ENCODE measurements around the gene DCST2.

Gene DCST2

DNA sequence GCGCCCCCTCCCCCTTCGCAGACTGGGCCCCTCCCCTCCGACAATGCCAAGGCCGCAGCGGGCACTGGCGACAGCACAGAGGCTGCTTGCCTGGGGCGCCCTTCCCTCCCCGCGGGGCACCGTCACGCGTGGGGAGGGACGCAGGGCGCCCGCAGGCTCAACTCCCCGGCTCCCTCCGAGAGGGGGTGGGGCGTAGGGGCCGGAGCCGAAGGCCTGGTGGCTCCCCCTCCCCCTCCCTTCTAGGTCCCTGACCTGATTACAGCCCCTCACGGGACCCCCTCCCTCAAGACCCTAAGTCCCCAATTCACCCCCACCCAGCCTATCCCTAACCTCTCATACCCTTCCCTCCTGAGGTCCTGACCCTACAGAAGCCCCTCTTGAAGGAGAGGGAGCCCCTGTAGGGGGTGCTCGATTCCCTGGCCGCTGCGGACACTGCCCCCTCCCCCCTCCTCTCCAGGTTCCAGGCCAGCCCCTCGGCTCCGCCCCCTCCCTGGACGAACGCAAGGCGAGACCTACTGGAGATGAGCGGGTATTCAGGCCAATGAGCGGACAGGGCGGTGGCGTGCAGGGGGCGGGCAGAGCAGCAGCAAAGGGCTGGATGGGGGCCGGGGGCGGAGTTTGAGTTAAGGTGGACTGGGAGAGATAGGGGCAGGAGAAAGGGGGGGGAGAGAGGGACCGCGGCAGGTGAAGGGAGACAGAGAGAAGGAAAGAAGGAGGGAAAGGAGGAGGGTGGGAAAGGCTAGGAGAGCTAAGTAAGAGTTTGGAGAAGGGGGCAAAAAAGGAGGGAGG, 31.7 kb downstream of the DCST2 start:
- TF ChIP-seq GATA3 (IDR thresholded peaks at IDR 0.05; ENCODE audit: low read depth, low read length) (no peak), GATA2 (IDR thresholded peaks at IDR 0.05; ENCODE audit: low read depth, low read length) (no peak)

DNA sequence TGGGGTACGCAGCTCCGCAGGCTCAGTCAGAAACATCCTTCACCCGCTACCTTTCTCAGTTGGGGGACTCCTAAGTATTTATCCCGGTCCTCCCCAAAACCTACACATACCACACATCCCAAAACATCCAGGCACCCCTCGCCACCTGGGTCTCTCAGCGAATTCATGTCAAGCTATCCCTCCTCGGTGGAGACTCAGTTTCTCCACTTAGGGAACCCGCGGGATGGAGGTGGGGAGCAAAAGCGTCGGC, 32.2 kb downstream of the DCST2 start:
- TF ChIP-seq GATA3 (IDR thresholded peaks at IDR 0.05; ENCODE audit: low read depth, low read length) (no peak), GATA2 (IDR thresholded peaks at IDR 0.05; ENCODE audit: low read depth, low read length) (no peak)

DNA sequence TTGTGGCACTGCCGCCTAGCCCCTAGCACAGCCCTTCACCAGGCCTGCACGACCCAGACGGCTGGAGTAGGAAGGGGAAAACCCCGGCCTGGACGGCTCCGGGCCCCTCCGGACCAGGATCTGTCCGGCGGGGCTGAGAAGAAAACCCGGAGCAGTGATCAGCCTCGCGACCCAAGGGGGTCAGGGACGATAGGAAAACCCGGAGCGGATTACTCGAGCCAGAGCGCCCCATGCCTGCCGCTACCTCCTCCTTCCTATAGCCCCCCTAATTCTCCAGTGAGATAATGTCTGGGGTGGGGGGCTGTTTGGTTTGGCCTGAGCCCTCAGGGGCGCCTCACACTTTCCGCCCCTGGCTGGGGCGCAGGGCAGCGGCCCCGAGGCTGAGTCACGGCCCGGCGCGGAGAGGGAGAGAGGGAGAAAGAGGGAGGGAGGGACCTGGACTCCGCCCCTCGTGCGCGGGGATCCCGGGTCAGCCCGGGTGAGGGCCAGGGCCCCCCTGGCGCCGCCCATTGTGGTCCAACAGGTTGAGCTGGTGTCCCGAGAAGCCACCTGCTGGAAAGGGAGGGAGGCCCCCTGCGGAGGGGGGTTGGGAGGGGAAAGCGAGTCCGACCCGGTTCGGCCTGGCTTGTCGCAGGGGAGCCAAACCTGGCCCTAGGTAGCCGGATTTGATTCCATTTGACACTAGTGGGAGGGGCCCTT, 32.7 kb downstream of the DCST2 start:
- TF ChIP-seq GATA3 (IDR thresholded peaks at IDR 0.05; ENCODE audit: low read depth, low read length) (no peak), GATA2 (IDR thresholded peaks at IDR 0.05; ENCODE audit: low read depth, low read length) (0 out of 2 replicates have a peak, but pooled peaks have one; percentile 24)

DNA sequence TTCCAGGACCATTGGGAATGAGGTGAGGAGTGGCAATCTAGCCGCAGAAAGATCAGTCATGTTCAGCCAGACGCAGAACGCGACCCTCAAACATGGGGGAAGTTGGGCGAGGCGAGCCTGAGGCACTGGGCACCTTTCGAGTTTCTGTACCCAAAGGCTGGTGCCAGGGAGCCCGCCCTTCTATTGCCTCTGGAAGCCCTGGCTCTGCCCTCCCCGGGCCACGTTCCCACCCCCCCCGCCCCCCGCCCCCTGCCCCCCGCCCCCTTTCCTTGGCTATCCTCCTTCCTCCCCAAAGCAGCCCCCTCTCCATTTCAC, 33.2 kb downstream of the DCST2 start:
- TF ChIP-seq GATA2 (IDR thresholded peaks at IDR 0.05; ENCODE audit: low read depth, low read length) (no peak), GATA3 (IDR thresholded peaks at IDR 0.05; ENCODE audit: low read depth, low read length) (no peak)

DNA sequence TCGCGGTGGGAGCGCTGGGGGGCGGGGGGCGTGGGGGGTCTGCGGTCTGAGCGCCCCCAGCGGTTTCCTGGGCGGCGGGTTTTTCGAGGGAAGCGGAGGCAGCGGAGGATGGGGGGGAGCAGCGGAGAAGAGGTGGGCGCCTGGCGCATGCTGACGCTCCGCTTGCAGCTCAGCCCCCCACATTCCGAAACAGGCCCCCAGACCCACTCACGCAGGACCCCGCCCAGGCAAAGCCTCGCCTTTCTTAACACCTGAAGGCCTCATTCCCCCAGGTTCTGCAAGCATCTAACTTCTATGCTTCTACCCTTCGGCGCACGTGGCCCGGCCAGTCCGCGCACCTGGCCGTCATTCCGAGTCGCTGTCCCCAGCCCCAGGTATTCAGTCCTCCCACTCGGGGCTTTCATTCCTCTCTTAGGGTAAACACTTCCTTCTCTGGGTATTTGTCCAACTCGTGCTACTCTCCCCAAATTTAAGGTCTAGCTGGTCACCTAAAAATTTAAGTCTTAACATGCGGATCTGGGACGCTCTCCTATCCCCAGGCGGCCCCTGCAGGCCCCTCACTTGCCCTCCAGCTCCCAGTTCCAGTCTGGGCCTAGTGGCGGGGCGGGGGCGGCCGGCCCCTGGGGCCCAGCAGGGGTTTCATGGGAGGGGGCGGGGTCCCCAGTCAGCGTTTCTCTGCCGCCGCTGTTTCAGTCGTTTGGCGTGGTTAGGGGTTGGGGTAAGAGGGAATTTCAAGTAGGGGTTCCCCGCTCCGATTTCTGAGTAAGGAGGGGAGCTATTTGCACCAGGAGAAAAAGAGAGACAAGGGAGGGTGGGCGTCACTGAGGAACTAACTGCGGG, 33.8 kb downstream of the DCST2 start:
- TF ChIP-seq GATA2 (IDR thresholded peaks at IDR 0.05; ENCODE audit: low read depth, low read length) = no peak

DNA sequence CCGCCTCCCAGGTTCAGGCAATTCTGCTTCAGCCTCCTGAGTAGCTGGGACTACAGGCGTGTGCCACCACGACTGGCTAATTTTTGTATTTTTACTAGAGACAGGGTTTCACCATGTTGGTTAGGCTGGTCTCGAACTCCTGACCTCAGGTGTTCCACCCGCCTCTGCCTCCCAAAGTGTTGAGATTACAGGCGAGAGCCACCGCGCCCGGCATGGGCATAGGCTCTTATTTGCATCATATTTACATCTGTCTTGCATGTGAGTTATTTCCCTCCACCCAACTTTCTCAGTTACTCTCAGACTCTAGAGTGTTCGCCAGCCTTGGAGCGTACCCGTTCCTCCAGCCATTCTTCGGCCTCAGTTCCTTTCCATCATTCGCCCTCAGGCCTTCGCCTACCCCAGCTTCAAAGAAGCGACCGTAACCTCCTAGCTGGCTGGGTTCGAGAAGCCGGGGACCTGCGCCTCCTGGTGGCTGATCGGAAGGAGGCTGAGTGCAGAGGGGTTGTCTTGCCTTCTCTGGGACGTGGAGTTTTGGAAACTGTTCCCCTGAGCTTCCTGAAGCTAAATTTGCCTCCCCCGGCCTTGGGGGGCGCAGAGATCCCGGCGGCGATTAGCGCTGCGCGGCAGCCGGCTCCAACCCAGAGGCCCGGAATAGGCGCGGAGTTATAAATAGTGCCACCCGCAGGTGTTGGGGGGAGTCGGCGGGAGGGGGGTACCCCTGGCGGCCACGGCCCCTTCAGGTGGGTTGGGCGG, 34.6 kb downstream of the DCST2 start:
- no peak for TF ChIP-seq GATA3 (IDR thresholded peaks at IDR 0.05; ENCODE audit: low read depth, low read length)
- TF ChIP-seq GATA2 (IDR thresholded peaks at IDR 0.05; ENCODE audit: low read depth, low read length) = peak; percentile 92

DNA sequence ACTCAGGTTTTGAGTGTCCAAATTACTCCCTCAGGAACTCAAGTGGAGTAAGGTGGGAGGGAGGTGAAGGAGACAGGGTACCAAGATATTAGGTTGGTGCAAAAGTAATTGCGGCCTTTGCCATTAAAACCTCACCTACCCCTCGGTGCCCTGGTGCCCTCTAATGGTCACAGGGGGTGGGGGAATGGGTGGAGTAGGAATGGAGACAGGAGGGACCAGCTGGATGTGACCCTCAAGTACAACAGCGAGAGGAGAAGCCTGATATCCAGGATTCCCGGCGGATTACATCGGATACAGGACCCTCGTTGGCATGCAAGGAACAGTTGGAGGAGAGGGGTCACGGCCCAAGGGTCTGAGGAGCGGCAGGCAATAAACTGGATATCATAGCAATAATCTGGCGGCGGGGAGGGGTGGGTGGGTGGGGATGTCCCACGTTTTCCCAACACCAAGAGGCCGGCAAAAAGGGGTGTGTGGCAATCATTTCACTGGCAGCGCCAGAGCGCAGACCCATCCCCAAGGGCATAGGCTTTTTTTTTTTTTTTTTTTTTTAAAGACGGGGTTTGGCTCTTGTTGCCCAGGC, 35.3 kb downstream of the DCST2 start:
- TF ChIP-seq GATA2 (IDR thresholded peaks at IDR 0.05; ENCODE audit: low read depth, low read length) (no peak), GATA3 (IDR thresholded peaks at IDR 0.05; ENCODE audit: low read depth, low read length) (no peak)

DNA sequence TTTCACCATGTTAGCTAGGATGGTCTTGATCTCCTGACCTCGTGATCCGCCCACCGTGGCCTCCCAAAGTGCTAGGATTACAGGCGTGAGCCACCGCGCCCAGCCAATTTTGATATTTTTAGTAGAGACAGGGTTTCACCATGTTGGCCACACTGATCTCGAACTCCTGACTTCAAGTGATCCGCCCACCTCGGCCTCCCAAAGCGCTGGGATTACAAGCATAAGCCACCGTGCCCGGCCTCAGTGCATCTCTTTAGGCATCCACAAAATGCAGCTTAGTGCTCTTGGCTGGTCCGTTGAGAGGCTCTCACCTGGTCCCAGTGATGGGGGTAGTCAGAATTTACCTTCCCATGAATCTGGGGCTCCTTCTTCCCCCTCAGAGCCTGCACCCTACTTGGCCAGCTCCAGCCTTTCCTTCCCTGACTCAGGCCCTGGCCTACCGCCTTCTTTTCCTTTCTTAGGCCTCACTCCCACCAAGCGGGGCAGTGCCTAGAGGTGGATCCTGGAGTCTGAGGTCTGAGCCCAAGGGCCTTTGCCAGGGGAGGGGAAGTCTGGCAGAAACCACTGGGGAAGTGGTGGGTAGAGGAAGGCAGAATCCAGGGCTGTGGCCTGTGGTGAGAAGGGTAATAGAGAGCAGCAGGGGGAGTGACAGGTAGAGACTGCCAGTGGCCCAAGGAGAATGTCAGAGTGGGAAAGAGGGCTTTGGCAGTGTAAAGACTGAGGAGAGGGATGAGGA, 36.4 kb downstream of the DCST2 start:
- no peak for TF ChIP-seq GATA2 (IDR thresholded peaks at IDR 0.05; ENCODE audit: low read depth, low read length)

DNA sequence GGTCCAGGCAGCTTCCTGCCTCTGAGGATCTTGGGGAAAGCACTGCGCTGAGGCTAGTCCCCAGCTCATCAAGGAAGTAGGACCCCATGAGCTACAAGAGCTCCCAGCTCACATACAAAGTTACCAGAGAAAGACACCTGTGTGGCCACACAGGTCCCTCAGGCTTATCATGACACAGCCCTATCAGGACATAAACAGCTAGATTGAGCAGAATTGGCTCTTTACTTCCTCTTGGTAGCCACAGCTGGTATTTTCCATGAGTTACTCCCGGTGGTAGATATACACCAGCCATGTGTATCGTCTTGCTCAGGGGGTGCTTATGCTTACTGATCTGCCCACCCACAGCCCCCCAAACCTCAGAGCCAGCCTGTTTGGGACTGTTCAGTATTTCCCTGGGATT, 39.0 kb downstream of the DCST2 start:
- TF ChIP-seq GATA3 (IDR thresholded peaks at IDR 0.05; ENCODE audit: low read depth, low read length) = no peak
- no peak for TF ChIP-seq GATA2 (IDR thresholded peaks at IDR 0.05; ENCODE audit: low read depth, low read length)

DNA sequence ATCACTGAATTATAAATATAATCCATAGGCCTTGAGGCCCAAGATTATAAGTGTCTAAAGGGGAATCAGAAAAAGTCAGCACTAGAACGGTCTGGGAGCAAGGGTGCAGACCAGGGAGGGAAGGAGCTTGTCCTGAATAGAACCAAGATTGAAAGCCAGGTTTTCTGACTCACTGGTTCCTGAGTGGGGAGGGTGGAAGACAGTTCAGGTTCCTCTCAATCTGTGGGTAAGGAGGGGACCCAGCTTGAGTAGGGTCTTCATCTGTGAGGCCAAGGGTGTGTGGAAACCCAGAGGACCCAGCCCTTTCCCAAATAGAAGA, 39.4 kb downstream of the DCST2 start:
- TF ChIP-seq GATA3 (IDR thresholded peaks at IDR 0.05; ENCODE audit: low read depth, low read length) = no peak
- no peak for TF ChIP-seq GATA2 (IDR thresholded peaks at IDR 0.05; ENCODE audit: low read depth, low read length)

DNA sequence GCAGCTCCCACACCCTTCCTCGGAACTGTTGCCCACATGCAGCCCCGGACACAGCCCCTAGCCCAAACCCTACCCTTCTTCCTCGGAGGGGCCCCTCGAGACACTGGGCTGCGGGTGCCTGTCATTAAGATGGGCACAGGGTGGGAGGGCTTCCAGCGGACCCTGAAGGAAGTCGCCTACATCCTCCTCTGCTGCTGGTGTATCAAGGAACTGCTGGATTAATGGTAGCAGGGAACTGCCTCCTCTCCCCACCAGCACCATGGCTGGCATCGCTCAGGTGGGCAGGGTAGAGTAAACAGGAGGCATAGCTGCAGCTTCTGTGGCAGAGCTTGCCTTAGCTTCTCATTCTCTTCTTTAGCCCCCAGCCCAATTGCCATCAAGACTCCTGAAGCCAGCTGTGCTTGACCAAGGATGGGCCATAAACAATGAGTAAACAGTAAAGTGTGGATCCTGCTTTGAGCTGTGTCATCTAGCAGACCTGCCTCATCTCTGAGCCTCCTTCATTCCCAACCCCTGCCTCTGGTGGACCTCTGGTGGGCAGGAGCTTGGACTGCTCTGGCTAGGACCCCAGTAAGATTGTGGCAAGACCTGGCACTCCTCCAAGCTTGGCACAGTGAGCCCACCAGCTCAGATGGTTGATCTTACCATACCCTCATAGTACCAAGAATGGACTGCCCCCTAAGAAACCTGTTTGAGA, 39.9 kb downstream of the DCST2 start, which contains the start of gene LENEP:
Gene LENEP, plus strand, starts transcription at position 15 of the 697 bp plus-strand sequence. Its CDS starts 22 bp downstream, at position 37.
- TF ChIP-seq GATA2 (IDR thresholded peaks at IDR 0.05; ENCODE audit: low read depth, low read length) (no peak), GATA3 (IDR thresholded peaks at IDR 0.05; ENCODE audit: low read depth, low read length) (no peak)

DNA sequence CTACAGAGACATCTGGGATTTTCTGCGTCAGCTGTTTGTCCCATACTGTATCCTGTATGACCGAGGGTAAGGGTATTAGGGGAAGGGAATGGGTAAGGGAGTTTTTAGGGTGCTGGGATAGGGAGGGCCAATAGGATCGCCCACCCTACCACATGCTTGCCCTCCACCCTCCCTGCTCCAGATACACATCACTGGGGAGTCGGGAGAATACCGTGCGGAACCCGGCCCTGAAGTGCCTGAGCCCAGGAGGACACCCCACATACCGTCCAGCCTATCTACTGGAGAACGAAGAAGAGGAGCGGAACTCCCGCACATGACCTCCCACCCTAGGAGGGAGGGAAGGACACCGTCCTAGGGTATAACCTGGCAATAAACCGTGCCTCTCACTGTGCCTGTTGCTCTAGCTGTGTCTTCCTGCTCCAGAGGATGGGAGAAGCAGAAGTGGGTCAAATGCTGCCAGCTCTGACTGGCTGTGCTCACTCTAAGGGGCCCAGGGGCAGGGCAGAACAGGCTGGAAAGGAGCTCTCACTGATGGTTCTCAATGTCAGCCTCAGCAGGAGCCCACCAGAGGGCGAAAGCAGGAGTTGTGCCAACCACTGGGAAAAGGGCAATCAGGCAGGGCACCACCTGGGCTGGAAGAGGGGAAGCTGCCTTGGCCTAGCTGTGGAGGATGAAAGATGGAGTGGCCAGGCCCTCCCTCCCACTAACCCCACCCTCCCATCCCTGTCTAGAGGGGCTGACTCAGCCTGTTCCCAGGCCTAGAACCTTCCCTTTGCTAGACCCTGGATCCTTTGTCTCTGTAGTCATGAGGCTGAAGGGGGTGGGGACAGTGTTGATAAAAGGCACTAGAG, 40.6 kb downstream of the DCST2 start:
- TF ChIP-seq GATA2 (IDR thresholded peaks at IDR 0.05; ENCODE audit: low read depth, low read length) = no peak
- no peak for TF ChIP-seq GATA3 (IDR thresholded peaks at IDR 0.05; ENCODE audit: low read depth, low read length)

All from SH-SY5Y (cell line).